ENCODE results near the gene RNU6-9.

The RNU6-9 gene

DNA sequence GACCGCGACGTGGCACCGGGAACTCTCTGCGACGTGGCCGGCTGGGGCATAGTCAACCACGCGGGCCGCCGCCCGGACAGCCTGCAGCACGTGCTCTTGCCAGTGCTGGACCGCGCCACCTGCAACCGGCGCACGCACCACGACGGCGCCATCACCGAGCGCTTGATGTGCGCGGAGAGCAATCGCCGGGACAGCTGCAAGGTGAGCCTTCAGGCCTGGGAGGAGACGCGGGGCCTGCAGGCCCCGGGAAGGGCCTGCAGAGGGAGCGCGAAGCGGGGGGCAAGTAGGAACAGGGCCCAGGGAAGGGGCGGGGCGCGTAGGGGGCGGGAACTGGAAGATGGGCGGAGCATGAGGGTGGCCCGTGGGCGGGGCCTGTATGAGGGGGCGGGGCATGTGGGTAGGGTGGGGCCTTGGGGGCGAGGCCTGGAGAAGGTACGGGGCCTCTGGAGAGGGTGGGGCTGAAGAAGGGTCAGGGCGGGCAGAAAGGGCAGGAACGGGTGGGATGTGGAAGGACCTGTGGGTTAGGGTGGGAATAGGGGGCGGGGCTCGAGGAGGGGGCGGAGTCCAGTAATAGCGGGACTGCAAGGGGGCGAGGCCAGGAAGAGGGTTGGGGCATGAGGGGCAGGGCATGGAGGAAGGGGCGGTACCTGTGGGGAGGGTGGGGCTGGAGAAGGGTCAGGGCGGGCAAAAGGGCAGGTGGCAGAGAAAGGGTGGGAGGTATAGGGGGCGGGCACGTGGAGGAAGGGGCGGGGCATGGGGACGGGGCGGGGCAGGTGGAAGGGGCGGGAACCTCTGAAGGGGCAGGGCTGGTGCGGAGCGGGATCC is 31.3 kb upstream of the RNU6-9 start:
- TF ChIP-seq, protein P1, sequence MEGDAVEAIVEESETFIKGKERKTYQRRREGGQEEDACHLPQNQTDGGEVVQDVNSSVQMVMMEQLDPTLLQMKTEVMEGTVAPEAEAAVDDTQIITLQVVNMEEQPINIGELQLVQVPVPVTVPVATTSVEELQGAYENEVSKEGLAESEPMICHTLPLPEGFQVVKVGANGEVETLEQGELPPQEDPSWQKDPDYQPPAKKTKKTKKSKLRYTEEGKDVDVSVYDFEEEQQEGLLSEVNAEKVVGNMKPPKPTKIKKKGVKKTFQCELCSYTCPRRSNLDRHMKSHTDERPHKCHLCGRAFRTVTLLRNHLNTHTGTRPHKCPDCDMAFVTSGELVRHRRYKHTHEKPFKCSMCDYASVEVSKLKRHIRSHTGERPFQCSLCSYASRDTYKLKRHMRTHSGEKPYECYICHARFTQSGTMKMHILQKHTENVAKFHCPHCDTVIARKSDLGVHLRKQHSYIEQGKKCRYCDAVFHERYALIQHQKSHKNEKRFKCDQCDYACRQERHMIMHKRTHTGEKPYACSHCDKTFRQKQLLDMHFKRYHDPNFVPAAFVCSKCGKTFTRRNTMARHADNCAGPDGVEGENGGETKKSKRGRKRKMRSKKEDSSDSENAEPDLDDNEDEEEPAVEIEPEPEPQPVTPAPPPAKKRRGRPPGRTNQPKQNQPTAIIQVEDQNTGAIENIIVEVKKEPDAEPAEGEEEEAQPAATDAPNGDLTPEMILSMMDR (IDR thresholded peaks at IDR 0.05; ENCODE audit: borderline replicate concordance, control extremely low read depth, extremely low read depth, insufficient read depth, missing control alignments) = no peak
- in situ Hi-C loops (cut with MboI; ENCODE audit: low sequenced_read_pairs, unreplicated experiment) = loop anchor here (10.0 kb wide), 1 partner anchor 53 kb away; the partner anchor contains the start of genes KISS1R and R3HDM4
- DNase-seq (ENCODE audit: low spot score) = peak; percentile 87

DNA sequence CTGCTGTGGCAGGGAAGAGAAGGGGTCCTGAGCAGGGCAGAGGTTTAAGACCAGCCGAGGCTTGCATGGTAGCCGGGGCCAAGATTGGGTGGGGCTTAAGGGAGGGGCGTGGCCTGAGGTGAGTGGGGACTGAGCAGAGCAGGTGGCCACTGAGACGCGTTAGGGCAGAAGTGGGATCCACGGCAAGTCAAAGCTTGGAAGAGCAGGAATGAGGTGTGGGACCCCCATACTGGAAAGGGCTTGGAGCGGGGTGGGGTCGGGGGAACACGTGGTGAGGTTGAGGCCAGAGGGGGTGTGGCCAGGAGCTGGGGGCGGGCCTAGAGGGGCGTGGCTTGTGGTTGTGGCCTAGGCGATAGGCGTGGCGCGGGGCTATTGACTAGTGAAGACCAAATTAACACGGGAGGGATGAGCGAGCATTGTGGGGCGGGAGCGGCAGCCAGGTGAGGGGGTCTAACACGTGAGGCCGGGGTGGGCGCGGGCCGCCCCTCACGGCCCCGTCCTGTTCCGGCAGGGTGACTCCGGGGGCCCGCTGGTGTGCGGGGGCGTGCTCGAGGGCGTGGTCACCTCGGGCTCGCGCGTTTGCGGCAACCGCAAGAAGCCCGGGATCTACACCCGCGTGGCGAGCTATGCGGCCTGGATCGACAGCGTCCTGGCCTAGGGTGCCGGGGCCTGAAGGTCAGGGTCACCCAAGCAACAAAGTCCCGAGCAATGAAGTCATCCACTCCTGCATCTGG is 30.5 kb upstream of the RNU6-9 start:
- in situ Hi-C loops (cut with MboI; ENCODE audit: low sequenced_read_pairs, unreplicated experiment) = loop anchor here (10.0 kb wide), 1 partner anchor 52 kb away; the partner anchor contains the start of genes KISS1R and R3HDM4
- TF ChIP-seq, protein P1 (IDR thresholded peaks at IDR 0.05; ENCODE audit: borderline replicate concordance, control extremely low read depth, extremely low read depth, insufficient read depth, missing control alignments) = no peak
- DNase-seq (ENCODE audit: low spot score) = peak; percentile 83

DNA sequence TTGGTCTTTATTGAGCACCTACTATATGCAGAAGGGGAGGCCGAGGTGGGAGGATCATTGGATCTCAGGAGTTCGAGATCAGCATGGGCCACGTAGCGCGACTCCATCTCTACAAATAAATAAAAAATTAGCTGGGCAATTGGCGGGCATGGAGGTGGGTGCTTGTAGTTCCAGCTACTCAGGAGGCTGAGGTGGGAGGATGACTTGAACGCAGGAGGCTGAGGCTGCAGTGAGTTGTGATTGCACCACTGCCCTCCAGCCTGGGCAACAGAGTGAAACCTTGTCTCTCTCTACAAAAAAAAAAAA is 30.0 kb upstream of the RNU6-9 start:
- no peak for DNase-seq (ENCODE audit: low spot score)
- in situ Hi-C loops (cut with MboI; ENCODE audit: low sequenced_read_pairs, unreplicated experiment) = loop anchor here (10.0 kb wide), 1 partner anchor 52 kb away; the partner anchor contains the start of genes KISS1R and R3HDM4
- TF ChIP-seq, protein P1 (IDR thresholded peaks at IDR 0.05; ENCODE audit: borderline replicate concordance, control extremely low read depth, extremely low read depth, insufficient read depth, missing control alignments) = no peak

DNA sequence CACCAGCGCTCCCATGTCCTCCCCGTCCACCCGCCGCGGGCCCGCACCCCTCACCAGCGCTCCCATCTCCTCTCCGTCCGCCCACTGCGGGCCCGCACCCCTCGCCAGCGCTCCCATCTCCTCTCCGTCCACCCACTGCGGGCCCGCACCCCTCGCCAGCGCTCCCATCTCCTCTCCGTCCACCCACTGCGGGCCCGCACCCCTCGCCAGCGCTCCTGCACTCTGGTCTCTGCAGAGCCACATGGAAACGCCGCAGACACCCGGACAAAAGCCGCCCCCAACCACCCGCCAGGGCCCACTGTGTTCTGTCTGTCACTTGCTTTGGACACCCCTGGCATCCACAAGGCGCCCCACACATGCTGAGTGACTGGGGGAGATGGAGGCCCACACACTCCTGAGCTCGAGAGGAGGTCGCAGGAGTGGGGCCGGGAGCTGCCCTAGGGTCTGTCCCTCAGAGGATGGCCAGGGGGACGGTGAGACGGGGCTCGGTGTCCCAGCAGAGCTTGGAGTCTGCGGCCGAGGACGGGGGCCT is 26.4 kb upstream of the RNU6-9 start:
- TF ChIP-seq, protein P1 (IDR thresholded peaks at IDR 0.05; ENCODE audit: borderline replicate concordance, control extremely low read depth, extremely low read depth, insufficient read depth, missing control alignments) = no peak
- in situ Hi-C loops (cut with MboI; ENCODE audit: low sequenced_read_pairs, unreplicated experiment) = loop anchor here (10.0 kb wide), 1 partner anchor 48 kb away; the partner anchor contains the start of genes KISS1R and R3HDM4

DNA sequence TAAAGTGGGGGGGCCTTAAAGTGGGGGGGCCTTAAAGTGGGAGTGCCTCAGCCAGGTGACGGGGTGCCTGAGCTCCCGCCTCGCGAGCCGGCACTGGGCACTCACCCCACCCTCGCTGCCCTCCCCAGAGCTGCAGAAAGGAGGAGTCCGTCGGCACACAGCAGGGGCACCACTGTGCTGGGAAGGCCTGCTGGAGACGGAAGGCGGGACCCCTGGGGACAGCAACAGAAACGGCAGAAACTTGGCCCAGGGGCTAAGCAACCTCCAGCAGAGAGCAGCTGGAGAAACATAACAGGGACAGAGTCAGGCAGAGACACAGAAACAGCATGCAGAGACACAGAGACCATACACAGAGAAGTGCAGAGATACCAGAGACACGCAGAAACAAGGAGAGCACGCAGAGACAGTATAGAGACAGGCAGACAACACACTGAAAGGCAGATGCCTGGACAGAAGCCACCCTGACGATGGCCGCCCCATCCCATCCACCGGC is 25.9 kb upstream of the RNU6-9 start:
- in situ Hi-C loops (cut with MboI; ENCODE audit: low sequenced_read_pairs, unreplicated experiment) = loop anchor here (10.0 kb wide), 1 partner anchor 47 kb away; the partner anchor contains the start of genes KISS1R and R3HDM4
- no peak for DNase-seq (ENCODE audit: low spot score)
- TF ChIP-seq, protein P1 (IDR thresholded peaks at IDR 0.05; ENCODE audit: borderline replicate concordance, control extremely low read depth, extremely low read depth, insufficient read depth, missing control alignments) = no peak

More for the DNA sequence above, 26.4 kb upstream of the RNU6-9 start:
- no peak for DNase-seq (ENCODE audit: low spot score)

DNA sequence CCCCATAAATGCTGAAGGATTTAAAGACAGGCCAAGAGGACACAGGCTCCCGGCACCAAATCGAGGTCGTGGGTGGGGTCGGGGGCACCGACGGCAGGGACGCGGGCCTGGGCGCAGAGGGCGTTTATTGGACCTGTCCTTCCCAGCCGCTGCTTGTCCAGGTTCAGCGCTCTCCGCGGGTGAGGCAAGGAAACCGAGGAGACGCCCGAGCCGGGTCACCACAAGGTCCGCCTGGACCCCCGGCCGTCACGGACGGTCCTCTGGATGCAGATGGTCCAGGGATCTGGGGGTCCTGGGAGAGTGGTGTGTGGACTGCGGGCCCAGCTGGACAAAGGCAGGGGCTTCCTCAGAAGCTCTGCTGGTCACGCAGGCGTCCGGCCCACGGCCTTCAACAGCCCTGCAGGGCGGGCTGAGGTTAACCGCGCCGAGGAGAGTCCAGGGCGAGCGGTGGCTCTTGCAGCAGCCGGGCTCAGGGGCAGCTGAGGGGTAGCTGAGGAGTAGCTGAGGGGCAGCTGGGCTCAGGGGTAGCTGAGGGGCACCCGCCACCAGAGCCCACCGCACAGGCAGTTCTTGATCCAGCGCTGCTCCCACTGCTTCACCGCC is 25.3 kb upstream of the RNU6-9 start:
- TF ChIP-seq, protein P1 (IDR thresholded peaks at IDR 0.05; ENCODE audit: borderline replicate concordance, control extremely low read depth, extremely low read depth, insufficient read depth, missing control alignments) = no peak
- in situ Hi-C loops (cut with MboI; ENCODE audit: low sequenced_read_pairs, unreplicated experiment) = loop anchor here (10.0 kb wide), 1 partner anchor 47 kb away; the partner anchor contains the start of genes KISS1R and R3HDM4
- no peak for DNase-seq (ENCODE audit: low spot score)

Measured in GM13976 (cell line).